SIG-M5 (cell line): ENCODE measurements around the gene TMEM134.
"Not testable (repeated sequence)": the region's sequence is repeated elsewhere in the genome, so short reads cannot be mapped to it uniquely, and the experiment has no call there.

ENCODE experiments used
- DNase-seq: peaks from one replicate; lab custom pipeline; 2025; lab: John Stamatoyannopoulos, UW

The TMEM134 gene

DNA sequence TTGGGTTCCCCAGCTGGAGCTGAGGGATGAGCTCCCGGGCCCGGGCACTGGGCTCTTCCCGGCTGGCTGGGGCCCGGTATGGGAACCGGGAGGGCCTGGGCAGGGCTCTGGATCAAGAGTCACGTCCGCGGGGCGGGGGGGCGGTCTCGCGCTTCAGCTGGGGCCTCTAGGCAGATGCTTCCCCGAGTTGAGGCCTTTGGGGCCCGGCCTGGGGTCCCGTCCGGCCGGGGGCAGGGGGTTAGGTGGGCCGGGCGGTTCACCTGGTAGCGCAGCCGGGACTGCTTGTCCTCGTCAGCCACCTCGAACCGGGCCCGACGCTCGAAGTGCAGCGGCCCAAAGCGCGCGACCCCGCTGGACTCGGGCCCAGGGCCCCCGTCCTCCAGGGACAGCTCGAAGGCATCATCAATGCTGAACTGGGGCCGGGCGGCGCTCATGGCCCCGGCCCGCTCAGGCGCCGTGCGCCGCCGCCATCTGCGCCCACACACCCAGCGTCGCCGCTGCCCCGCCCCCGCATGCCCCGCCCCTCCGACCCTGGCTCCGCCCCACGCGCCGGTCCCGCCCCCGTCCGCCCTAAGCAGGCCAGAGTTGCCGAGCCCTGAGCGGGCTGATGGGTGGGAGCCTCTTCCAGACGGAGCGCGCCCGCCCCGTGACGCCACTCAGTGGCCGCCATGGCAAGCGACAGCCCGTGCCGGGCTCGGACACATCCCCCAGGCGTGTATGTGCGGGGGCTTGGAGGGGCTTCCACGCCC is at the start of gene TMEM134:
TMEM134 (minus strand) TSS at position 493 of the 749 bp plus-strand sequence; CDS start at position 434, 59 bp downstream.
- DNase-seq: peak; percentile 14

- DNase-seq: no peak
Observed at GRCh38 chr11:67517784-67518552, 48.9 kb upstream of the TMEM134 start.

DNA sequence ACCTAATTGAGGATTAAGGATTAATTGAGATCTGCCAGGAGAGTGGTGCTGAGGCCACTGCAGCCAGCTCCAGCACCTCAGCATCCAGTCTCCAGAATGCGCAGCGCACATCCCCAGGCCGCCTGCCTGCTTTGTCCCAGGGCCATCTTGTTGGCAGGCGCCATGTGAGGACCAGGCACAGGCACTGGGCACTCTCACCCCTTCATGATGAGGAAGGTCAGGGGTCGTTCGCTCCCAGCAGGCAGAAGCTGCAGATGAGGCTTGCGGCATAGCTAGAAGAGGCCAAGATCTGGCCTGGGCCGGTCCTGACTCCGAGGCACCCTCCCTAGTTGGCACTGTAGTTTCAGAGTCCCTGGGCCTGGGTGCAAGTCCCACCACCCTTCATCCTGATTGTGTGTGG is 47.8 kb upstream of the TMEM134 start:
- DNase-seq: no peak

DNA sequence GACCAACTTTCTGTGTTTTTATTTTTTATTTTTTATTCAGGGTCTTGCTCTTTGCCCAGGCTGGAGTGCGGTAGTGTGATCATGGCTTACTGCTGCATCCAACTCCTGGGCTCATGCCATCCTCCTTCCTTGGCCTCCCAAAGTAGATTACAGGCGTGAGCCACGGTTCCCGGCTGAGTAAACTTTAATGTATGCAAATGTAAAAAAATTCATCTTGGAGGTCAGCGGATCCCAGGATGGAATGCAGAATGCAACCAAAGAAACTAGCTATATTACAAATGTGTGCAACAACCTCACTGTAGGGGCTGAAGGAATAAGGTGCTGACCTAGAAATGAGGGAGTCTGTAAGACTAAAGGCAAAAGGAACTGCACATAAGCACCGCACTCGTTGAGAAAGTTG is 45.1 kb upstream of the TMEM134 start:
- no peak for DNase-seq

- DNase-seq: not testable (repeated sequence)
Observed at GRCh38 chr11:67511558-67511957, 42.5 kb upstream of the TMEM134 start.

DNA sequence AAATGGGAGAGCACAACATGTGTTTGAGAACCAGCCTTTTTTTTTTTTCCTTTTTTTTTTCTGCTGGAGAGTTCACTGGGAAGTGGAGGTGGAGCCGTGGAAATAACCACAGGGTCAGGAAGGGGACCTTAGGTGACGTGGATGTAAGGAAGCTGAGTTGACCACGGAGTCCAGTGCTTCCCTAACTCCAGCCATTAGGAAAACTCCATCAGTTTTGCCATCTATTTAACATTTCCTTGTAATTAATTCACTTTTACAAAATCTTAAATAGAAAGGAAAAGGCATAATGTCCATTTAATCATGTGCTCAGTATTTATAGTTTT is 40.9 kb upstream of the TMEM134 start:
- DNase-seq: no peak

- peak; percentile 58 for DNase-seq
Observed at GRCh38 chr11:67508486-67509121, 39.6 kb upstream of the TMEM134 start.

DNA sequence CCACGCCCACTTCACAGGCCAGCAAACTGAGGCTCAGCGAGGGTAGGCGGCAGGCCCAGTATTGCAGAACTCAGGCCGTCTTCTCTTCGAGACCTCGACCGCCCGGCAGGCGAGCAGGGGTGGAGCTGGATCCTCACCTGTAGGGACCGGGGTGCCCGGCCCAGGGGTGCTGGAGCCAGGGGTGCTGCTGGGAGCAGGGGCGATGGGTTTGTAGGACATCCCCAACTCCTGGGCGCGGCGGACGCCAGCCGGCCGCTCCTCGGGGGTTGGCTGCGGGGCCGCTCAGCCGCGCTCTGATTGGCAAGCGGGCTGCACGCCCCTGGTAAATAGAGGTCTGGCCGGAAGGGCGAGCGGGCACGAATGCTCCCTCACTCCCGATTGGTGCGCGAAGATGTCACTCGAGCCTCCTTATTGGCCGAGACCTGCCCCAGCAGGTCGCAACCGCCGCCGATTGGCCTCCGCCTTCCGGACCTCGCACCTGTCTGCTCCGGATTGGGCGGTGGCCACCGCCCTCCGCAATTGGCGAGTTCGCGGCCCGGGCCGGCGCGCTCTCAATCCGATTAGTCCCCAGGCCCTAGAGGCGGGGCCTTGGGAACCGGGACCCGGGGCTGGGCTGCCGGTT is 38.9 kb upstream of the TMEM134 start, which contains the start of gene CDK2AP2:
CDK2AP2 (minus strand) TSS at position 299 of the 622 bp plus-strand sequence; CDS start at position 219, 80 bp downstream.
- DNase-seq: peak; percentile 84

GRCh38 chr11:67507242-67507863 is 38.3 kb upstream of the TMEM134 start:
- DNase-seq: no peak

DNA sequence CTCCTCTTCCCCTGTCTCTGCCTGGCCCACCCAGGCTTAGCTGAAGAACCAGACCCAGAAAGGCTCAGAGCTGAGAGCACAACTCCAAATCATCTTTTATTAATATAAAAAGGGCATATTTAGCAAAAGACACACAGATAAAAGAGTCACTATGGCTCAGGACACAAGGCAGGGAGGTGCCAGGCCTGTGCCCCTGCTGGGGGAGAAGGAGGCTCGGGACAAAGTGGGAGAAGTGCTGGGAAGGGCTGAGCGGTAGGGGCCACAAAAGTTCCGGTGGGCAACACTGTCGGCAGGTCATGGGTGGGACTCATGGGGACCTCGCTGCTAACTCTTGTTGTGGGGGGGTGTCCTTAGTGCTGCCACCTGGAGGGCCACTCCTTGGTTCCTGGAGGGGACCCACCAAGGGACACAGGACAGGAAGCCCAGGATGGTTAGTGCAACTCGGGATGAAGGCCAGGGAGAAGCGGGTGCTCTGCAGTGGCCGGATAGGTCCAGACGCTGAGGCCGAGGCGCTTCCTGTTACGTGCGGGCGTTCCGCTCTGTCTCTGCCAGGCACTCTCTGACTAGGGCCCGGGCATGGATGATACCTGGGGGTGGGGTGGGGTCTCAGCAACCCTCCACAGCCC is 37.5 kb upstream of the TMEM134 start:
- DNase-seq: no peak

DNA sequence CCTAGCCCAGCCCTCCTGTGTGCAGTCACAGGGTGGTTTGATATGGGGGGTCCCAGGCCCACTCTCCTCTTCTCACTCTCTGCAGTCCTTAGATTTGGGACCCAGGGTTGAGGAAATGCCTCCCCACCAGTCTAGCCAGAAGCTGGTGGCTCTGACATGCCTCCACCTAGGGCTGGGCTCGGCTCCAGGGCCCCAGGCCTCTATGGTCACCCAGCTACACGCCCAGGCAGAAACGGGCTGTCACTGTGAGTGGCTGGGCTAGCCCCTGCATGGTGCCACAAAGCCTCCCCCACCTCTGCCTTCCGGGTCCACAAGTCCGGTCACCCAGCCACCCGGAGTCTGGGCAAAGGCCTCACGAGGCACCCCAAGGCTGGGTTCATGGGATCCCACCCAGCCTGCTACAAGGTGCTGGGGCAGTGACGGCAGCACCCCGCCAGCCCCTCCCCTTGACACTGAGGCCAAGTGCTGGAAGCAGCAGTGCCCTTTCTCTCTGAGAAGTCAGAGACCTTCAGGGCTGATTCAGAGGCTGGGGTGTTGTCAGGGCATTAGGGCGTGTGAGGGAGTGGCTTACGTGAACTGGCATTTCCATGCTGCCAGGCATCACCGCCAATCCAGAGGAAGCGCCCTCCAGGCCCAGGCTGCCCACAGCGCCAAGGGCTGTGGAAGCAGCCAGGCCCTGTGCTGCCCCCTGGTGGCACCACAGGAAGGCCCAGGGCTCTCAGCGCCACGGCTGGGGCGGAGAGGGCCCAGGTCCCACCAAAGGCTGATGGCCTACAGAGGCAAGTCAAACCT is 36.8 kb upstream of the TMEM134 start:
- DNase-seq: peak; percentile 28

DNA sequence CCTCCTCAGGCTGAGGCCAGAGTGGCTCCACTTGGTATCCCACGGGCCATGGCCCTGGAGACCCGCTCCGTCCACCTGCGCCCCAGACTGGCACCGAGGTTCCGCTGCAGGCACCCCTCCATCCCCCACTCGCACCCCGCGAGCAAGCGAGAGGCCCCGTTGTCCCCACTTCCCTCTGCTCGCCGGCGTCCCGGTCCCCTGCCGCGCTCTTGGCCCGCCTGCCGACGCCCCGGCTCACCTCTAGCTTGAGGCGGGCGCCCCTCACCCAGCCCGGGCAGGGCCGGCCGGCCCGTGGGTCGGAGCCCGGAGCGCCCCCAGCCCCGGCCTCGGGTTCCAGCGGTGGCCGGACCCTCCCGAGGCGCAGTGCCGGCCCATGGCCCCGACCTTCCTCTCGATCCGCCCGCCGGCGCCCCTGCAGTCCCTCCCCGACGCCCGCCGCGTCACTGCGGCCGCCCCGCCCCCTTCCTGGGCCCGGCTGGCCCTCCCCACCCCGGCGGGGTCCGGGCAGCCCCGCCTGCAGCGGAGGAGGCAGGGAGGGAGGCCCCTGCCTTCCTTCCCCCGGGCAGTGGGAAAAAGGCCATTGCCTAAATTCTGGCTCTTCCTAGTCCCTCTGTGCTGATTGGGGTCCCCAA is 36.0 kb upstream of the TMEM134 start, which contains the start of gene PITPNM1:
PITPNM1 (minus strand) TSS at position 414 of the 632 bp plus-strand sequence. CDS start 1,183 bp downstream, outside the sequence.
- no peak for DNase-seq

DNA sequence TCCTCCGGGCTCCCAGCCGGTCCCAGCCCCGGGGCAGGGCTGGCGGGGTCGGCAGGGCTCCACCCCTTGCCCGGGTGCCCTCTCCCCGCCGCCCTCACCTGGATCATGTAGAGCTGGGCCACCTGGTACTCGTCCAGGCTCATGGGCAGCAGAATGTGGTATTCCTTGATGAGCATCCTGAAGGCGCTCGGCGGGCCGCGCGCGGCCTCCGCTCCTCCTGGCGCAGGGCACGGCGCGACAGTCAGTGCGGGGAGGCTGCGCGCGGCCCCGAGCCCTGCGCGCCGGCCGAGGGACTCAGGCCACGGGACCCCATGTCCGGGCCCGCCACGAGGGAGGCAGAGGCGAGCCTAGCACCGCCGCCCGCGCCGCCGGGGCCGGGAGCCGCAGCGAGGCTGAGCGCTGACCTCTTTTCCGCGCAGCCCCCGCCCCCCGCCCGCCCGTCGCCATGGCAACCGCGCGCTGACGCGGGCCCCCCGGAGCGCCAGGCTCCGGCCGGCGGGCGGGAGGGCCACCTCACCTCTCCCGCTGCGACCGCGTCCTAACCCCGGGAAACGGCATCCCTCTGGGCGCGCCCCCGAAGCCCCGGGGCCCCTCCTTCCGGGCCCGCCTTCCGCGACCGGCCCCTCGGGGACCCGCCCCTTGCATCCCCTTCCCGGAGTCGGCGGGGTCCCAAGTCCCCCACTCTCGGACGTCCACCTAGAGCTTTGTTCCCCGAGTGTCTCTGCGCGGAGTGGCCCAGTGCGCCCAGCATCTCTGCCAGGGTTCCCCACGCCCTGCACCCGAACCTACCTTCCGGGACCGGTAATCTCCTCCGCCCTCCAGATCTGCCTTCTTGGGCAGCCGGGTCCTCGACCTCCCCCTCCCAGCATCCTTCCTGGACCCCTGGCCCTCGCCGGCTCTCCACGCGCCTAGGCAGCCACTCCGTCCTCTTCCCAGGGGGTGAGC is 35.2 kb upstream of the TMEM134 start:
- no peak for DNase-seq

DNA sequence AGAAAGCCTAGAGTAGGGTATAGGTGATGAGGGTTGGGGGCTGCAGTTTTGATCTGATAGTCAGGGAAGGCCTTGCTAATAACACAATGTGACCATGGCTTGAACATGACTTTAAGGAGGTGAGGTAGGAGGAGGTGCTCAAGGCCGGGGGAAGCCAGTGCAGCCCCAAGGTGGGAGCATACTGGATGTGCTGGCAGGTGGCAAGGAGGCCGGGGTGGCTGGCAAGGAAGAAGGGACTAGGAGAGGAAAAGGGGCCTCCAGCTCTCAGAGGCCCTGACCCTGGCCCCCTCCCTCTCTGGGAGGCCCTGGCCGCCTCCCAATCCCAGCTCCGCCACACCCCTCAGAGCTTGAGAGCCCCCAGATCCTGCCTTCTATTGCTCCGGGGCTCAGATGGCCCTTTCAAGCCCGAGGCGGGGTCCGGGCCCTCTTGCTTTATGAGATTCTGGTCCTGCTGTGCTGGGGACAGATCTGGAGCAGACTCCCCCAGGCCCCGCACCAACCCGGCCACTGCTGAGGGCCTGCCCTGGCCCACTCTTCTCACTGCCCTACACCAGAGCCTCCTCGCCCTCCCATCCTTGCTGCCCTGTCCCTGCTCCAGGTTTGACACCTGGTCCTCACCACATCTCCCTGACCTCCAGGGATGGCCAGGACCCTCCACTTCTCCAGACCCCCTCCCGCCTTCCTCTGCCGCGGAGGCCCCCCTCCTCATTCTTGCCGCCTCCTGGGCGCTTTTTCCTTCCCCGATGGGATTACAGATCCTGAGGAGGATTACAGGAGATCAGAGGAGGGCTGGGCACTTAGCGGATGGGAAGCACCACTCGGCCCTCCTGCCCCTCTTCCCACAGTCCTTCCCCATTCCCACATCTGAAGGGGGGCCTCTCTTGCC is 34.3 kb upstream of the TMEM134 start:
- DNase-seq: no peak

DNA sequence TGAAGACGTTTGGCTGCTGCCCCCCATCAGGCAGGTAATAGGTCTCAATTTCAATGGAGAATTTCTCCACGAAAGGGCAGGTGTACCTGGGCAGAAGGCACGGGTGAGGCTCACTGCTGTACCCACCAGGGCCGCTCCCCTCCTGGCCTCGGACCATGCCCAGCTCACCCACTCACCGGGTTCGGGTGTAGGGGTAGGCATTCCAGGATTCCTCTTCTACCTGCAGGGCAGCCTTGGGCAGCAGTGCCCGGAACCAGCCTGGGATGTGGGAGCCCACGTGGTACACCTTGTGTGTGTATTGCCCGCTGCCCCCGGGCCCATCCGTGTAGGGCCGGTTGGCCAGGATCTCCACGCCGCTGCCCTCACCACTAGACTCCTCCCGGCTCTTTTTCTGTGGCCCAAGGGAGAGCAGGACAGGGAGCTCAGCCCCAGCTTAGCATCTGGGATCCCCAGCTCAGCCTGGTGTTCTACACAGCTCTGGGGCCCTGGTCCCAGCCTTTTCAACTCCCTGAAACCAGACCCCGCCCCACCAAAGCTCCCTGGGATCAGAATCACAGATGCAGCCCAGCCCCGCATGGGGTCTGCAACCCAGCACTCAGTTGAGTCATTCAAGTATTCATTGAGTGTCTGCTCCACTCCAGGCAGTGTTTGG is 33.4 kb upstream of the TMEM134 start:
- no peak for DNase-seq

- DNase-seq: no peak
Observed at GRCh38 chr11:67501854-67502253, 32.8 kb upstream of the TMEM134 start.
